Cardiac septum (tissue), 1 donor: ENCODE data around the gene RNASE9. TPM values are rescaled to one million over a fixed set of nuclear protein-coding genes. Genes with fewer than 3 reads are reported as not detected.
"Not testable (repeated sequence)": the region's sequence is repeated elsewhere in the genome, so short reads cannot be mapped to it uniquely, and the experiment has no call there.

Source experiments
- DNase-seq: peaks from one replicate; pipeline ENCODE4 v3.0.0-alpha.2; 2020; ENCODE audit warnings: low spot score
- intact Hi-C: fragments of 100-400 bp; cut with DNase I; formaldehyde crosslinking; loops from one replicate; pipeline ENCODE4 v1.14.0; 2022
- total RNA-seq: library from RNA; stranded (reverse); fragmentation: NEBNext Ultra II Directional; extraction: Animal tissue kit (Norgen Biotek cat#: 25700); gene quantifications from one replicate; pipeline ENCODE4 v1.2.1, GENCODE V29; 2021
- donor health status: DM: no; HTN: no; CAD: no.

Gene RNASE9
- total RNA-seq, 1 donor from 2014 or later: not detected

- intact Hi-C loops: loop anchor here (10.0 kb wide), 1 partner anchor 65 kb away; no protein-coding TSS in a partner anchor
- DNase-seq: no peak
These were observed 20.9 kb downstream of the RNASE9 start for GRCh38 chr14:20539906-20540305.

GRCh38 chr14:20530771-20531571 lies 29.9 kb downstream of the RNASE9 start:
- intact Hi-C loops: loop anchor here (10.0 kb wide), 1 partner anchor 74 kb away; no protein-coding TSS in a partner anchor
- DNase-seq: no peak

GRCh38 chr14:20529806-20530205 lies 31.0 kb downstream of the RNASE9 start:
- intact Hi-C loops: loop anchor here (10.0 kb wide), 1 partner anchor 75 kb away; no protein-coding TSS in a partner anchor
- DNase-seq: no peak

GRCh38 chr14:20524027-20524426 lies 36.8 kb downstream of the RNASE9 start:
- intact Hi-C loops: no loop called here
- no peak for DNase-seq

- intact Hi-C loops: no loop called here
These were observed 38.5 kb downstream of the RNASE9 start for GRCh38 chr14:20522332-20522731.

GRCh38 chr14:20516921-20517320 lies 43.9 kb downstream of the RNASE9 start:
- DNase-seq: no peak
- intact Hi-C loops: no loop called here

More at GRCh38 chr14:20522332-20522731, 38.5 kb downstream of the RNASE9 start:
- no peak for DNase-seq

GRCh38 chr14:20515846-20516245 lies 45.0 kb downstream of the RNASE9 start:
- no peak for DNase-seq
- intact Hi-C loops: no loop called here

GRCh38 chr14:20512177-20512905 lies 48.5 kb downstream of the RNASE9 start:
- DNase-seq: no peak
- intact Hi-C loops: no loop called here

- intact Hi-C loops: no loop called here
- no peak for DNase-seq
These were observed 52.5 kb downstream of the RNASE9 start for GRCh38 chr14:20508367-20508766.

- intact Hi-C loops, DNase-seq: not testable (repeated sequence)
These were observed 53.3 kb downstream of the RNASE9 start for GRCh38 chr14:20507537-20507936.

- DNase-seq, intact Hi-C loops: not testable (repeated sequence)
These were observed 54.1 kb downstream of the RNASE9 start for GRCh38 chr14:20506752-20507151.

- DNase-seq, intact Hi-C loops: not testable (repeated sequence)
These were observed 54.6 kb downstream of the RNASE9 start for GRCh38 chr14:20506276-20506675.

Other genes with a start within 250 kb of the RNASE9 start
- 61.3 TPM for gene CCNB1IP1, start 227.8 kb downstream of the RNASE9 start, total RNA-seq
- 15.2 TPM for gene PARP2, start 217.4 kb downstream of the RNASE9 start, total RNA-seq
- gene TEP1, start 147.5 kb downstream of the RNASE9 start, total RNA-seq: 15.7 TPM
- gene KLHL33, start 124.9 kb downstream of the RNASE9 start, total RNA-seq: 0.35 TPM
- gene OSGEP, start 106.2 kb downstream of the RNASE9 start, total RNA-seq: 21.2 TPM
- gene APEX1, start 105.8 kb downstream of the RNASE9 start, total RNA-seq: 66.0 TPM
- 18.2 TPM for gene PIP4P1, start 99.6 kb downstream of the RNASE9 start, total RNA-seq
- 17.4 TPM for gene PNP, start 91.6 kb downstream of the RNASE9 start, total RNA-seq
- 0.48 TPM for gene RNASE10, start 55.5 kb downstream of the RNASE9 start, total RNA-seq
- gene RNASE11, start 27.0 kb upstream of the RNASE9 start, total RNA-seq: not detected
- gene RNASE12, start 30.3 kb upstream of the RNASE9 start, total RNA-seq: not detected
- gene OR6S1, start 80.6 kb upstream of the RNASE9 start, total RNA-seq: not detected
- 5.6 TPM for gene RNASE4, start 123.5 kb upstream of the RNASE9 start, total RNA-seq
- gene ANG, start 127.7 kb upstream of the RNASE9 start, total RNA-seq: 2.7 TPM
- gene EDDM3A, start 184.8 kb upstream of the RNASE9 start, total RNA-seq: not detected
- not detected for gene EDDM3B, start 207.4 kb upstream of the RNASE9 start, total RNA-seq
- 3.1 TPM for gene RNASE6, start 220.2 kb upstream of the RNASE9 start, total RNA-seq
- gene RNASE1, start 241.8 kb upstream of the RNASE9 start, total RNA-seq: 171 TPM